HG02943 (cell line): Measurements from ENCODE around the gene EGLN2.
"Not testable (repeated sequence)": the region's sequence is repeated elsewhere in the genome, so short reads cannot be mapped to it uniquely, and the experiment has no call there.

ENCODE experiments used
- ATAC-seq: cut with Tn5 transposase; IDR thresholded peaks from one replicate; pipeline ENCODE4 v1.9.1; 2021; ENCODE audit warnings: mild to moderate bottlenecking, low read depth, moderate library complexity; ENCODE audit not compliant: unreplicated experiment

Gene EGLN2

GRCh38 chr19:40800997-40801377 is 2.0 kb downstream of the EGLN2 start:
- no peak for ATAC-seq

DNA sequence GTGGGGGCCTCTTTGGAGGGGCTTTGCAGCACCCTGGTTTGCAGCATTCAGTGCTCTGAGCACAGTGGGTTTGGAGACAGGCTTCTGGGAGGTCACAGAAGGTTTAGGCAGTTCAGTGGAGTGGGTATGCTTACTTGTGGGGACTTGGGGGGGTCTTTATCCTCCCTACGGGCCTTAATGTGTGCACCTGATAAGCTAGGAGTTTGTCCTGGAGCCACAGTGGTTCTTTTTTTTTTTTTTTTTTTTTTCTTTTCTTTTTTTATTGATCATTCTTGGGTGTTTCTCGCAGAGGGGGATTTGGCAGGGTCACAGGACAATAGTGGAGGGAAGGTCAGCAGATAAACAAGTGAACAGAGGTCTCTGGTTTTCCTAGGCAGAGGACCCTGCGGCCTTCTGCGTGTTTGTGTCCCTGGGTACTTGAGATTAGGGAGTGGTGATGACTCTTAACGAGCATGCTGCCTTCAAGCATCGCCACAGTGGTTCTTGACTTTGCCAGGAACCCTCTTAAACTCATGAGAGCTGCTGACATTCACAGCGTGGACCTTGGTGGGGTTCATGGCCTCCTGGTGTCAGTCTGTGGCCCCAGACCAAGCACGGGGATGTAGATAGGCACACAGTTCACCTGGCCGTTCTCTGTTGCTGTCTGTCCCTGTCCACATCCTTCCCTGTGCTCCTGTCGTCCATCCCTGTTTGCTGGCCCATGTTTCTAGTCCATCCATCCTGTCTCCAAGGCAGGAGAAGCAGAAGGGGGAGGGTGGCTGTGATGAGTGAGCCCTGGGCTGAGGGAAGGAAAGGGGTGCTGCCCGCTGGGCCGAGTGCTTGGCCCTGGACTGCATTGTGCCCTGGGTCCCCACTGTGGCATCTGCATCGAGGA is 2.7 kb downstream of the EGLN2 start:
- no peak for ATAC-seq

GRCh38 chr19:40802300-40803169 is 3.5 kb downstream of the EGLN2 start:
- ATAC-seq = no peak

GRCh38 chr19:40803170-40803856 is 4.3 kb downstream of the EGLN2 start:
- ATAC-seq = no peak

DNA sequence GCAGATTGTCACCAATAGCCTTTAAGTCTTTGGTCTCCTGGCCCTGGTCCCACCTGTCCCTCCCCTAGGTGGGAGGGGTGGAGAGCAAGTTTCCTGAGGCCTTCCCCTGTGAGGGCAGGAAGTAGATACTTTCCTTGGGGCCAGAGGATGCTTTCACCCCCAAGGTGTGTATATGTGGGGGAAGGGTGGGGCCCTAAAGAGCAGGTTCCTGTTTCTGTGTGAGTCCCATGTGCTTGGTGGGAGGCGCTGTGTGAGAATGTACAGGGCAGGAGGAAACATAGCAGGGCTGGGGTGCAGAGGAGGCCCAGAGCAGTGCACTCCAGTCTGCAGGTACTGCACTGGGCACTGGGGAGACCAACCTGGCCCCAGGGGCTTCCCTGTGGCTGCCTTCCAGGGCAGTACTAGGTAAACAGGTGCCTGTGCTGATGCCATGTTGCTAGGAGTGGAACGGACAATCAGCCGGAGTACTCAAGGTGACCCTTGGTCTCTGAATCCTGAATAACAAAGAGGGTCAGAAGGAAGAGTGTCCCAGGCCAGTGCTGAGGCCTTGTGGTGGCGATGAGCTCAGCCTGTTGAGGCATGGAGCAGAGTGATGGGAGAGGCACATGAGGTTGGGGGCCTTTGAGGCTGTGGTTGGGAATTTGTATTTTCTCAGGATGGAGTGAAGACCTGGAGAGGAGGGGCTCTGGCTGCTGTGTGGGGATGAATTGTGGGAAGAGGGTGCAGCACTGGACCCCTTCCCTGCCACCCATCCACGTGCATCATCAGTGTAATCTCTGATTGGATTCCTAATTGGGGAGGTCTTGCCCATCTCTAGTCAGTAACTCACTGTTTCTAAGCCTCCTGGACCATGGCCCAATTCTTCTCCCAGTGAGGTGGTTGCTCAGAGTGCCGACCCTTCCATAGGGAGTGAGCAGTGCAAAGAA is 5.1 kb downstream of the EGLN2 start:
- no peak for ATAC-seq

DNA sequence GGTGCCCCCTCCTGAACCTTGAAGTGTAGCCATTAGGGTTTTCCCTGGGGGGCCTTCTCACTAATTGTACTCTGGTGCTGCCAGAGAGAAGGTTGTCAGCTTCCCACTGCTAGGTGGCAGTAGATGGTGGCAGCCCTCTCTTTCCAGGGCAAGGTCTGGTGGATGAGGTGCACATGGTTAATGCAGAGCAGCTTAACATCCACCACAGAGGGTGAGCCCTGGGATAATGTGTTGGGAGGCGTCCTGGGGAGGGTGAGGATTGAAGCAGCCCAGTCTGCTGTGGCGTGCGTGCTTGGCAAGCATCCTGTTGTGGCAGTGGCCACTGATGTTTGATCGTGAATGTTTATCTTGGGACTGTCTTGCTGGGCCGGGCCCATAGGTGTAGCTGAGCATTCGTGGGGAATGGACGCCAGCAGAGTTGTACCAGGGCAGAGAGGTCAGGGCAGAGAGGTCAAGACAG is 5.8 kb downstream of the EGLN2 start:
- ATAC-seq = no peak

- ATAC-seq = no peak
Measured at GRCh38 chr19:40805258-40805868, 6.4 kb downstream of the EGLN2 start.

GRCh38 chr19:40806423-40807146 is 7.6 kb downstream of the EGLN2 start:
- ATAC-seq = no peak

DNA sequence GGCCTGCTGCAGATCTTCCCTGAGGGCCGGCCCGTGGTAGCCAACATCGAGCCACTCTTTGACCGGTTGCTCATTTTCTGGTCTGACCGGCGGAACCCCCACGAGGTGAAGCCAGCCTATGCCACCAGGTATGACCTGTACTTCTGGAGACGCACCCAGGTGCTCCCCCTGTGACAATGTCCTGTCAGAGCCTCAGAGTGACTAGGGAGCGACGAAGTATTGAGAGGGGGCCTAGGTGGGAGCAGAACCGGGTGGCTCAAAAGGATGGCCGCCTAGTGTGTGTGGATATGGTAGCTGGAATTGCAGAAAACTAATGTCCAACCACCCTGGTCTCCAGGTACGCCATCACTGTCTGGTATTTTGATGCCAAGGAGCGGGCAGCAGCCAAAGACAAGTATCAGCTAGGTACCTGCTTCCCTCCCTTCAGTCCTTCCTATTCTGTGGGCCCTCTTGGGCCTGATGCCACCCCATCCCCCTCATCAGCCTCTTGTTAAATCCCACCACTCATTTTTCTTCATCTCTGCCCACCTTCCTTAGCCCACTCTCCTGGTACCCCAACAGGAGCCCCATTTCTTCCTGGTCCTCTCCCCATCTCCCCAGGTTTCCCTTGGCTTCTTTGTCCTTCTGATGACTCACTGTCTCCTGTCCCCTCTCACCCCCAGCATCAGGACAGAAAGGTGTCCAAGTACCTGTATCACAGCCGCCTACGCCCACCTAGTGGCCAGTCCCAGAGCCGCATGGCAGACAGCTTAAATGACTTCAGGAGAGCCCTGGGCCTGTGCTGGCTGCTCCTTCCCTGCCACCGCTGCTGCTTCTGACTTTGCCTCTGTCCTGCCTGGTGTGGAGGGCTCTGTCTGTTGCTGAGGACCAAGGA is 8.4 kb downstream of the EGLN2 start:
- no peak for ATAC-seq

- ATAC-seq = no peak
Measured at GRCh38 chr19:40808021-40808325, 9.0 kb downstream of the EGLN2 start.

- no peak for ATAC-seq
Measured at GRCh38 chr19:40808497-40808896, 9.5 kb downstream of the EGLN2 start.

- no peak for ATAC-seq
Measured at GRCh38 chr19:40809358-40810086, 10.5 kb downstream of the EGLN2 start.

DNA sequence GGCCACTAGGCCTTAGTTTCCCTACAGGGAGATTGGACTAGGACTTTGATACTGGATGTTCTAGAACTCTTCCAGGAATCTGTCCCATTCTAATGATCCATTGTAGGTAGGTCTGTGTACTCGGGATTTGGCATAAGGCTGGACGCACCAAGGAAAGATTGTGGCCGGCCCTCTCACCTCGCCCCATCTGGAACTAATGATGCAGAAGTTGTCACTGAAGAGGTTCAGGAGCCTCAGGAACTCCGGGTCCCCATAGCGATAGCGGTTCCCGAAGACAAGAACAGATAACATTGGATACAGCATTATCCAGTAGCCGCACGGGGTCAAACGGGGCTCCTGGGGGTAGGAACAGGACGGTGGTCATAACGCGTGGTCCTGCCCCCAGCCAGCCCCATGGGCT is 11.2 kb downstream of the EGLN2 start:
- no peak for ATAC-seq

GRCh38 chr19:40810649-40811408 is 11.8 kb downstream of the EGLN2 start:
- ATAC-seq = not testable (repeated sequence)

DNA sequence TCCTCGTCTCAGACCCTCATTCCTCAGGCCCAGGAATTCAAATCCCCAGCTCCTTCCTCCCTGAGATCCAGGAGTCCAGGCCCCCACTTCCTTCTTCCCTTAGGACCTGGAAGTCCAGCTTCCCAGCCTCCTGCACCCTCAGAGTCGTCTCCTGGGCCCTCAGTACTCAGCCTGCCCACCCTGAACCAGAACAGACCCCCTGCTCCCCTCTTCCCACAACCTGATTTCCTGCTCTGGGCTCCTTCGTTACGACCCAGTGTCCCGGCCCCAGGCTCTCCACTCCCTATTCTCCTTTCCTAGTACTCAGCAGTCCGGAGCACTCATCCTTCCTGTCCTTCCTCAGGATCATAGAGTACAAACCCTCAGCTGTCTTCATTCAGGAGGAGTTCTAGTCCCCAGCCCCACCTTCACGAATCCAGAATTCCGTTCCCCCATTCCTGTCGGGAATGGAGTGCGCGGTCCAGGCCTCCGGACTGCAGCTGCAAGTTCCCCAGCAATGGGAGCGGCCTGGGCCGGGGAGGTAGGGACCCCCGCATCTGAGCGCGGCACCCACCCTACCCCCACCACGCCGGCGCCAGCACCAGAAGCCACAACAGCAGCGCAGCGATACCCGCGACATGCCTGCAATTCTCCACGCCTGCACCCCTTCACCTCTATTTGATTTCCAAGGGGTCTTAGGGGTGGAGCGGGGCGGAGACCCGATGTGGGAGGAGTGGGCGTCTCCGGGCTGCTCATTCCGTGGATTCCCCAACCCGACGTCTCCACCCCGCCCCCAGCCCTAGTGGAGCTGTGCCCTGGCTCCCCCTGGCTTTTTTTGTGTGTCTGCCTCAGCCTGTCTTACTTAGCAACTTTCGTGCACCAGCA is 12.7 kb downstream of the EGLN2 start:
- no peak for ATAC-seq

GRCh38 chr19:40812571-40812970 is 13.6 kb downstream of the EGLN2 start:
- not testable (repeated sequence) for ATAC-seq
